GM18499 (cell line): ENCODE results near the gene FGD3.

Experiments used
- ATAC-seq: cut with Tn5 transposase; IDR thresholded peaks from one replicate; pipeline ENCODE4 v1.9.1; 2021; ENCODE audit warnings: moderate number of reproducible peaks; ENCODE audit not compliant: insufficient read depth, unreplicated experiment

The FGD3 gene

GRCh38 chr9:93064392-93065134 lies 117.2 kb downstream of the FGD3 start:
- ATAC-seq, result peak; percentile 76

GRCh38 chr9:93065135-93065720 lies 117.9 kb downstream of the FGD3 start:
- ATAC-seq, result no peak

DNA sequence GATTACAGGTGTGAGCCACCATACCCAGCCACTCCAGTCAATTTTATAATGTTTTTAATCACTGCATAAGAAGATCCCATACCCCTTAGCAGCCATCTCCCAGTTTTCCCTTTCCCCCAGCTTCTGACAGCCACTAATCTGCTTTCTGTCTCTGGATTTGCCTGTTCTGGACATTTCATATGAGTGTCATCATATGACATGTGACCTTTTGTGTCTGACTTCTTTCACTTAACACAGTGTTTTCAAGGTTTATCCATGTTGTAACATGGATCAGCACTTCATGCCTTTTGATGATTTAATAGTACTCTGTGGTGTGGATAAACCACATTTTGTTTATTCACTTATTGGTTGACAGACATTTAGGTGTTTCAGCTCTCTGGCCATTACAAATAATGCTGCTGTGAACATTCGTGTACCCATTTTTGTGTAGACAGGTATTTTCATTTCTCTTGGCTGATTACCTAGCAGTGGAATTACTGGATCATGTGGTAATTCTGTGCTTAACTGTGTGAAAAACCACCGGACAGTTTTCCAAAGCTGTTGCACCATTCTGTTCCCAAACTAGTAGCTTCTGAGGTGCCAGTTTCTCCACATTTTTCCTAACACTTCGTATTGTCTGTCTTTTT lies 119.8 kb downstream of the FGD3 start:
- ATAC-seq, result no peak

- ATAC-seq, result no peak
Measured at GRCh38 chr9:93068956-93069355, 121.6 kb downstream of the FGD3 start.

GRCh38 chr9:93071464-93071863 lies 124.1 kb downstream of the FGD3 start:
- no peak for ATAC-seq

DNA sequence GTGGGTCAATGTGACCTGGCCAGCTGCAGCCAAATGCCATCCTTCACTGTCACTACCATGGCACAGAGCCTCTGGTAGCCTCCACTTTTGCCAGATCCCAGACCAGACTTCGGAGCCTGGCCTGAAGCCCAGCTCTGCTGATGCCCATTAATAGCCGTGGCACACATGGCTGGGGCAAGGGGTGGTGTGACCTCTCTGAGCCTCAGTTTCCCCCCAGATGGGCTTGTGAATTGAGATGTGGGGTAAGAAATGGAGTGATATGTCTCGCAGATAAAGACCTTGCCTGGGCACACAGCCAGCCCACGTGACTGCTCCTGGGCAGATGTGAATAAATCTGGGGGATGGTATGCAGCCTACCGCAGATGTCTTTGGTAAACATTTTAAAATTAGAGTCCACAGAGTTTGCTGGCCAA lies 125.1 kb downstream of the FGD3 start:
- no peak for ATAC-seq

DNA sequence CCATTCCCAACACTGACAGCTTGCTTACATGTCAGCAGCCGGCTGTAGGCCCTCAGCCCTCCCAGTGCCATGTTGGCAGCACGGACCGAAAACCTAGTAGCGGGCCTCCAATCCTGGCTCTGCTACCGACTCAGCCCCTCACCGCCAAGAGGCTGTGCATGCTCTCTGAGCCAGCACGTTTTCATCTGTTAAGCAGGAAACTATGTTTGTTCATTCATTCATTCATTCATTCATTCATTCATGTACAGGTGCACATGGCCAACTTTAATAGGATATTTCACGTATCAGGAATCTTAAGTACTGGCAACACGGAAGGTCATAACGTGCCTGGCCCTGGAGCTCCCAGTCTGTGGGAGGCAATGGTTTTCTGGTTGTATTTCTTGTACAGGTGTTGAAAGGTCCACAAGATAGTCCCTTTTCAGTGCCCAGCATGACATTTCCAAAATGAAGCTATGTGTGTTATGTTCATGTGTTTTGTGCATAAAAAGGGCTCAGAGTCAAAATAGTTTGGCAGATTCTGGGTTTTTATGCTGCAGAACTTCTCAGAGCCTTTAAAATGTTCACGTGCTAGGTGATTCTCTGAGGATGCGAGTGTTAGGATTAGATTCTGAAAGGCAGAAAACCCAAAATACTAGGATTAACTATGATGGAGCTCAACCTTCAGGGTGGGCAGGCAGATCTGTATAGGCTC lies 128.9 kb downstream of the FGD3 start:
- no peak for ATAC-seq

- no peak for ATAC-seq
Measured at GRCh38 chr9:93076792-93077128, 129.4 kb downstream of the FGD3 start.

DNA sequence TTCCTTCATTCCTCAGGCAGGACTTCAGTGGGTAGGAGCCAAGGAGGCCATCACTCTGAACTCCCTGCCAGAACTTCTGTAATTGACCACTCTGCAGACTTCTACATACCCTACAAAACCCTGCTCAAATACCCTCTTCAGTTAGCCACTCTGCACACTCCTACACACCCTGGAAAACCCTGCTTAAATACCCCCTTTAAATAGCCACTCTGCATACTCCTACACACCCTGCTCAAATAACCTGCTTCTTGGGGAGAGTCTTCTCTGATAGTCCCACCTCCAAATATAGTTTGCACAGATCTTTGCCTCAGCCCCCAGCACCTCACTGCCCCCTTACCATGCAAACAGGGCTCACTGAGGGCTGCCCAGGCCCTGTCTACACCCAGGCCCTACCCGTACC lies 130.0 kb downstream of the FGD3 start:
- no peak for ATAC-seq

GRCh38 chr9:93077811-93078210 lies 130.5 kb downstream of the FGD3 start:
- no peak for ATAC-seq

DNA sequence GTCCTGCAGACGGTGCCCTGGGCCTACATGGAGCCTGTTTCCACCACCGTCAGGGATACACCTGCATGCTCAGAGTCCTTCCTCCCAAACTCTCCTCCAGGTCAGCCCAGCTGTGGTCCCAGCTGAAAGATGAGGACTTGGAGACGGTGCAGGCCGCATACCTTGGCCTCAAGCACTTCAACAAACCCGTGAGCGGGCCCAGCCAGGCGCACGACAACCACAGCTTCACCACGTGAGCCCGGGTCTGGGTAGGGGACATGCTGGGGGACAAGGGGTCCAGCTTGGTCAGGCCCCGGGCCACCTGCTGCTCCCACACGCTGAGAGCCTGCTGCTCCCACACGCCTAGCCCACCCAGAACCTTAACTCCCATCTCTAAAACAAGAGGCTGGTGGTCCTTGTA lies 132.0 kb downstream of the FGD3 start:
- no peak for ATAC-seq

- no peak for ATAC-seq
Measured at GRCh38 chr9:93080406-93080805, 133.1 kb downstream of the FGD3 start.

DNA sequence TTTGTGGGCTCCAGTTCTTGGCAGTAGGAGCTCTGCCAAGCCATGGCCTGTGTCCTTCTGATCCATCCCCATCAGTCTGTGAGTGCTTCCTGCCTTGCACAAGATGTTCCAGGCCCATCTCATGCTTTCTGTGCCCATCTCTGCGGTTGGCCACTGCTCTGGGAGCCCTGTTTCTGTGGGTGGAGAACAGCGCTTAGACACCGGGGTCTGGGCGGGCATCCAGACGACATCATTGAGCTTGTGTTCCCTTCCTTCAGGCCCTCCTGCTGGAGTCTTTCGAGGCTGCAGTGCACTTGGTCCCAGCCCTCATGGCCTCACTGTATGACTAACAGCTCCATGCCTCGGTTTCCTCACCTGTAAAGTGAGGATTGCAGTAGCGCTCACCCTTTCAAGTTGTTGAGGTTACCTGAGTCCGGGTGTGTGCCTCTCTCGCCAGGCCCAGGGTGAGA lies 133.8 kb downstream of the FGD3 start:
- ATAC-seq, result no peak

GRCh38 chr9:93081931-93082330 lies 134.6 kb downstream of the FGD3 start:
- ATAC-seq, result no peak

GRCh38 chr9:93082841-93083411 lies 135.6 kb downstream of the FGD3 start:
- no peak for ATAC-seq

DNA sequence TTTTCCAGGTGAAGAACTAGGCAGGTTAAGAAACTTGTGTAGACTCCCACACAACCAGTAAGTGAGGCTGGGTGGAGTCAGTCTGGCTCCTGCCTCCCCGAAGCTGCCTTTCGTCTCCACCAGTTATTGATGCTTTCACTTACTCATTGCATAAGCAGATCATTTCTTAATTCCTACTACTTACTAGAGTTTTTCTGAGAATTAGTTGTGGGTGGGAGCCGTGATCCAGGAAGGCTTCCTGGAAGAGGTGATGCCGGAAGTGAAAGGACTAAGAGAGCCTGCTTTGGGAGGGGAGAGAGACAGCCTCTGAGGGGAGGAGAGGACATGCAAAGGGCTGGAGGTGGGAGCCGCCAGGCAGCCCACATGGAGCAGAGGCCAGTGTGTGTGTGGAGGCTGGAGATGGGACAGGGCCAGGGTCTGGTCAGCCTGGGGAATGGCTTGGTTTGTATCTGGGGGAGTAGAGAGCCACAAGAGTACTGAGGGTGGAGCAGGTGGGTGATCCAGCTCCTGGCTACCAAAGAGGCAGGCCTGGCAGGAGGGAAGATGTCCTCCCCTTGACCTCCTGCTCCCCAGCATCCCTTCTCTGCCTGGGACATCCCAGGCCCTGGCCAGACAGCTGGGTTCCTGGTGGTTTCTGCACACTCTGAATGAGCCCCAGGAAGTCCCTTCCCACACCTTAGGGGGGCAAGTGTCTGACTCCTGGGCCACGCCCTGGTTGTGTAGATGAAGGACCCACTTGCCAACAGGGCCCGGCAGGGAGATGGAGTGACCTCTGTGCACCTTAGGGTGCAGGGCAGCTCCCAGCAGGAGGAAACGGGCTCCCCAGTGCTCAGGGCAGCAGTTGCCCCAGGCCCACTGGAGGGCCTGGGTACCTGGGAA lies 136.5 kb downstream of the FGD3 start:
- no peak for ATAC-seq

- no peak for ATAC-seq
Measured at GRCh38 chr9:93084471-93084881, 137.2 kb downstream of the FGD3 start.

DNA sequence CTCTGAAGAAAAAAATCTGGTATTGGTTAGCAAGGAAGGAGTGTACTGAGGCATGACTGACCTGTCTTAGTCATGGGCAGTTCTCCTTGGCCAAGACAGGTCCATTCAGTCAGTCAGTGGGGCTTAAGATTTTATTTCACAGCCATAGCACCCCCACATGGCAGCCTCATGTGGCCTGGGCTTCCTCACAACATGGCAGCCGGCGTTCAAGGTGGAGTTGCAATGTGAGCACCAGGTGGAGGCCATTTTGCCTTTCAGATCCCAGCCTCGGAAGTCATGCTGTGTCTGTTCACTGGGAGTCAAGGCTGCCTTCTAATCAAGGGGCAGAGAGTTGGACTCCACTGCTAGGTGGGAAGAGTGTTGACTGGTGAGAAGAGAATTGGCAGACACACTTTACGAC lies 138.4 kb downstream of the FGD3 start:
- ATAC-seq, result no peak
